Epithelial cell of prostate (primary cell): Measurements from ENCODE around the gene GSN.
A peak's percentile ranks its signal among the peaks of the same experiment; 100 is the strongest.

Source experiments
- DNase-seq: peaks from one replicate; pipeline ENCODE4 v3.0.0-alpha.2; 2011; ENCODE audit warnings: low read depth, low spot score
- H3K27ac ChIP-seq: fragments of 450-650 bp; 2 replicates; pipeline ENCODE4 v1.5.1; 2017; ENCODE audit warnings: mild to moderate bottlenecking

GSN gene

GRCh38 chr9:121333950-121334773 is 66.2 kb downstream of the GSN start:
- peak overlapping the region; percentile 77 for H3K27ac ChIP-seq
- DNase-seq, result no peak

- no peak overlapping the region for H3K27ac ChIP-seq
- no peak for DNase-seq
Measured at GRCh38 chr9:121336665-121337064, 68.7 kb downstream of the GSN start.

GRCh38 chr9:121339437-121339836 is 71.5 kb downstream of the GSN start:
- DNase-seq, result no peak

DNA sequence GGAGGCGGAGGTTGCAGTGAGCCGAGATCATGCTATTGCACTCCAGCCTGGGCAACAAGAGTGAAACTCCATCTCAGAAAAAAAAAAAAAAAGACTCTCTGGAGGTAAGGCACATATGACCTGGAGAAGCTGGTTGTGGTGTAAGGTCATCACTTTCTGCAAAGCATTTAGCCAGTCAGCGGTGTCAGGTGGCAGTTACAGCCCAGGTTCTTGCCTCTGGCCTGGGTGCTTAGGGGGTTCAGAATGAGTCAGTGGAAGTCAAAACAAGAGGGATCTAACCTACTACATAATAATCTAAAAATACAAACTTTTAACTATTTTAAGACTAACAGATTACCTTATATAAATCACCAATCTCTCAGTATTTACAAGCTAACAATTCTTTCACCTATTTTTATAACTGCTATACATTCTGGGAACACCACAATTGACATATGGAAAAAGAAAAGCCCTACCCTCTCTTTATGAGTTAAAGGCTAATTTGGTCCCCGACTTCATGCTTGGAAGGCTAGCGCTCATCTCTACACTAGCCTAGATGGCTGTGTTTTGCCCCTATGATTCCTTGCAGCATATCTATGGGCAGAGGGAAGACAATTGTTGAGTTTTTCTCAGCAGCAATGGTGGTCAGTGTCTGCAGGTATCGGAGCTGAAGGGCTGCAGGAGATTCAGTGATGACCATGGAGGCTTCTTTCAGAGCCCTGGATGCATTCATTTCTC is 72.9 kb downstream of the GSN start:
- no peak for DNase-seq
- H3K27ac ChIP-seq, result no peak overlapping the region

More at GRCh38 chr9:121339437-121339836, 71.5 kb downstream of the GSN start:
- no peak overlapping the region for H3K27ac ChIP-seq

- DNase-seq, result no peak
Measured at GRCh38 chr9:121344184-121344583, 76.2 kb downstream of the GSN start.

GRCh38 chr9:121345070-121345469 is 77.1 kb downstream of the GSN start:
- no peak for DNase-seq
- H3K27ac ChIP-seq, result no peak overlapping the region

More at GRCh38 chr9:121344184-121344583, 76.2 kb downstream of the GSN start:
- H3K27ac ChIP-seq, result no peak overlapping the region

GRCh38 chr9:121348221-121348620 is 80.3 kb downstream of the GSN start:
- no peak overlapping the region for H3K27ac ChIP-seq
- no peak for DNase-seq

GRCh38 chr9:121349009-121349408 is 81.0 kb downstream of the GSN start:
- no peak for DNase-seq
- no peak overlapping the region for H3K27ac ChIP-seq

GRCh38 chr9:121350036-121350435 is 82.1 kb downstream of the GSN start:
- H3K27ac ChIP-seq, result no peak overlapping the region
- no peak for DNase-seq

GRCh38 chr9:121350993-121351561 is 83.1 kb downstream of the GSN start:
- DNase-seq, result peak; percentile 55
- no peak overlapping the region for H3K27ac ChIP-seq

- no peak overlapping the region for H3K27ac ChIP-seq
Measured at GRCh38 chr9:121353241-121354061, 85.5 kb downstream of the GSN start.

GRCh38 chr9:121354141-121354540 is 86.2 kb downstream of the GSN start:
- DNase-seq, result no peak
- no peak overlapping the region for H3K27ac ChIP-seq

More at GRCh38 chr9:121353241-121354061, 85.5 kb downstream of the GSN start:
- DNase-seq, result no peak

DNA sequence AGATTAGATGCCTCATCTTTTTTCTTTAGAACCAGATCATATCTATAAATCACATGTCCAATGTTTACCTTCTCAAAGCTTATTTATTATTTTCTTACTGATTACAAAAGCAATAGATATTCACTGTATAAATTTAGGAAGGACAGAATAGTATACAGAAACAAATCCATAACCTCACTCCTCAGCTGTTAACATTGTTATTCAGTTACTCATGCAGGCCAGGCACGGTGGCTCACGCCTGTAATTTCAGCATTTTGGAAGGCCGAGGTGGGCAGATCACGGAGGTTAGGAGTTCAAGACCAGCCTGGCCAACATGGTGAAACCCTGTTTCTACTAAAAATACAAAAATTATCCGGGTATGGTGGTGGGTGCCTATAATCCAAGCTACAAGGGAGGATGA is 86.8 kb downstream of the GSN start:
- DNase-seq, result no peak
- no peak overlapping the region for H3K27ac ChIP-seq

DNA sequence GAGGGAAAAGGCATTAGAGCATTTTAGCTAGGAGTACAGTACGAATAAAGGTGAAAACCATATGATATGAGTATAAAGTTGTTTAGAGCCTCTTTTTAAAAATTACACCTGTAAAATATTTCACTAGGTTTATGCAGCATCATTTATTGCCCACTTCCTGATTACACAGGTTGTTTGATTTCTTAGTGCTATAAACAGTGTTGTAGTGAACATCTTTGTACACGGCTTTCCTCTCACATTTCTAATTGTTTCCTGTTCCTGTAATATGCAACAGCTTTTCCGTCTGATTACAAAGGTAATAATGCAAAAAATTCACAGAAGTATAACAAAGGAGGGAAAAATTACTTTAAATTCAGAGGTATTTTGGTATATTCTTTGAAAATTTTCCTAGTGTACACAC is 89.0 kb downstream of the GSN start:
- H3K27ac ChIP-seq, result peak overlapping the region; percentile 87
- no peak for DNase-seq

GRCh38 chr9:121358751-121359150 is 90.8 kb downstream of the GSN start:
- H3K27ac ChIP-seq, result no peak overlapping the region
- no peak for DNase-seq

DNA sequence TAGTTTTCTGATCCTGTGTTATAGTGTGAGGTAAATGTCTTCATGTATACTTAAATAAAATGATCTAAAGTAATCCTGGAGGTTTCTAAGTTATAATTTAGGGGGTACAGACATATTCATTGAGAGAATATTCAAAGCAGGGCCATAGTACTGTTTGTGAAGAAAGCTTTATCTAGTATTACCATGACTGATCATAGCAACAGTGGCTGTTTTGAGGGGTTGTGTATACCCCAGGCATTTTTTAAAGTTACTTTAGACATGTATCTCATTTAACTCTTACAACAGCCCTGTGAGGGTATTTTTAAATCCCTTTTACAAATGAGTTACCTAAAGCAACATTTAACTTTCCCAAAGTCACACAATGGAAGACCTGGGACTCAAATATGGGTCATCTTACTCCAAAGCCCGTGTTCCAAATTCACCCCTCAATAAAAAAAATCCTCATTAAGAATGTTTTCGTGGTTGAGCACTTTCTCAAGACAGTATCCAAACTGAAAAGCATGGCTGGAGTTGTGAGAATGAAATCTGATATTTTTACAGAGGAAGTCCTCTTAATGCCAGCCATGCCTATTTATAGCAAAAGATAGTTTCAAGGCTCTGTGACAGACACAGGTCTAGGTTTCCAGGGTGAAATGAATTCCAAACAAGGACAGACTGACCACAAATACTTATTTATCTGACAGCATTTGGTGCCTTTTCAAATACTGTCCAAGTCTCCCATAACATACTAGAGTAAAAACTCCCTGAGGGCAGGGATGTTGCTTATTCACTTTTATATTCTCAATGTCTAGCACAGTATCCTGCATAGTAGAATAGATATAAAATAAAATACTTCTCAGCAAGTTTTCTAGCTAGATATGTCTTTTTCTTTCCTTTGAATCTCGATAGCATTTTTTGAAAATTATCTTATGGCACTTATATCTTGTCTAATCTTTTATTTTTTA is 91.7 kb downstream of the GSN start:
- H3K27ac ChIP-seq, result no peak overlapping the region
- no peak for DNase-seq

- no peak for DNase-seq
Measured at GRCh38 chr9:121360601-121361374, 92.8 kb downstream of the GSN start.

GRCh38 chr9:121362813-121363621 is 95.1 kb downstream of the GSN start:
- H3K27ac ChIP-seq, result peak overlapping the region; percentile 37
- DNase-seq, result no peak

More at GRCh38 chr9:121360601-121361374, 92.8 kb downstream of the GSN start:
- H3K27ac ChIP-seq, result peak overlapping the region; percentile 36
